Astrocyte (in vitro differentiated cells and primary cell): Measurements from ENCODE around the gene FXYD7. TPM values are rescaled to one million over a fixed set of nuclear protein-coding genes. Genes with fewer than 3 reads are reported as not detected.

ENCODE experiments used
- DNase-seq: peaks from one replicate; pipeline ENCODE4 v3.0.0-alpha.2; 2010; ENCODE audit warnings: low read depth
- FAIRE-seq: peaks from 2 replicates; lab custom pipeline; 2011; peaks lifted over from hg19 to GRCh38; lab: Jason Lieb, UNC
- H2AFZ ChIP-seq: 2 replicates; pipeline ENCODE4 v1.6.0; 2012; ENCODE audit warnings: low read depth, low read length, inconsistent platforms
- H3K27ac ChIP-seq: 2 replicates; pipeline ENCODE4 v1.5.1; 2011; ENCODE audit warnings: low read depth, low read length, inconsistent platforms
- H3K27me3 ChIP-seq: 2 replicates; pipeline ENCODE4 v1.6.0; 2011; ENCODE audit warnings: low read length, inconsistent platforms; ENCODE audit not compliant: insufficient read depth
- H3K36me3 ChIP-seq: 2 replicates; pipeline ENCODE4 v1.5.1; 2011; ENCODE audit warnings: low read length, inconsistent platforms; ENCODE audit not compliant: insufficient read depth
- H3K4me1 ChIP-seq: 2 replicates; pipeline ENCODE4 v1.5.1; 2011; ENCODE audit warnings: low read length, inconsistent platforms; ENCODE audit not compliant: insufficient read depth
- H3K4me2 ChIP-seq: 2 replicates; pipeline ENCODE4 v1.6.0; 2012; ENCODE audit warnings: low read length, inconsistent platforms
- H3K4me3 ChIP-seq: 2 replicates; pipeline ENCODE4 v1.5.1; 2011; ENCODE audit warnings: low read depth, mild to moderate bottlenecking, low read length, inconsistent platforms; ENCODE audit not compliant: insufficient read depth
- H3K79me2 ChIP-seq: 2 replicates; pipeline ENCODE4 v1.6.0; 2012; ENCODE audit warnings: mild to moderate bottlenecking, low read length, inconsistent platforms; ENCODE audit not compliant: insufficient read depth
- H3K9ac ChIP-seq: 2 replicates; pipeline ENCODE4 v1.6.0; 2012; ENCODE audit warnings: mild to moderate bottlenecking, low read length, inconsistent platforms
- H3K9me3 ChIP-seq: 2 replicates; pipeline ENCODE4 v1.5.1; 2012; ENCODE audit warnings: low read depth, mild to moderate bottlenecking, low read length, inconsistent platforms; ENCODE audit not compliant: insufficient read depth
- H4K20me1 ChIP-seq: 2 replicates; pipeline ENCODE4 v1.6.0; 2012; ENCODE audit warnings: low read length, inconsistent platforms; ENCODE audit not compliant: insufficient read depth
- H3K27ac Mint-ChIP-seq: one replicate; pipeline ENCODE4 v1.8.0; 2021; ENCODE audit warnings: mild to moderate bottlenecking, mixed read lengths; ENCODE audit not compliant: unreplicated experiment
- H3K27me3 Mint-ChIP-seq: one replicate; pipeline ENCODE4 v1.8.0; 2021; ENCODE audit warnings: low read depth, mixed read lengths; ENCODE audit not compliant: unreplicated experiment
- H3K36me3 Mint-ChIP-seq: one replicate; pipeline ENCODE4 v1.8.0; 2021; ENCODE audit warnings: low read depth, mixed read lengths; ENCODE audit not compliant: unreplicated experiment
- H3K4me1 Mint-ChIP-seq: one replicate; pipeline ENCODE4 v1.8.0; 2021; ENCODE audit warnings: low read depth, mixed read lengths; ENCODE audit not compliant: unreplicated experiment
- H3K4me3 Mint-ChIP-seq: one replicate; pipeline ENCODE4 v1.8.0; 2021; ENCODE audit warnings: mild to moderate bottlenecking, moderate library complexity, mixed read lengths; ENCODE audit not compliant: unreplicated experiment
- H3K9me3 Mint-ChIP-seq: one replicate; pipeline ENCODE4 v1.8.0; 2021; ENCODE audit warnings: mild to moderate bottlenecking, mixed read lengths; ENCODE audit not compliant: unreplicated experiment
- CTCF ChIP-seq: IDR thresholded peaks from 2 replicates; pipeline ENCODE4 v1.5.1; 2011; ENCODE audit warnings: low read depth, mild to moderate bottlenecking, inconsistent platforms, low read length, moderate library complexity; ENCODE audit not compliant: insufficient read depth
- EZH2 ChIP-seq: IDR thresholded peaks from 2 replicates; pipeline ENCODE4 v1.6.1; 2012; ENCODE audit warnings: mild to moderate bottlenecking, low read length, inconsistent platforms; ENCODE audit not compliant: insufficient read depth
- total RNA-seq: library from RNA; stranded (reverse); gene quantifications from 2 replicates; pipeline ENCODE4 v1.2.1, GENCODE V29; 2021

Gene FXYD7
- total RNA-seq, 1 donor from 2014 or later: not detected

- H3K27me3 Mint-ChIP-seq: no peaks in the 10 kb centered on the region
- no peak overlapping the region for H3K27ac ChIP-seq
- no peaks in the 10 kb centered on the region for H3K27me3 ChIP-seq
- peaks cover 18% of the 10 kb centered on the region for H3K9me3 ChIP-seq
- peaks cover 45% of the 10 kb centered on the region for H3K36me3 Mint-ChIP-seq
- H3K4me1 ChIP-seq: no peaks in the 10 kb centered on the region
- H3K27ac Mint-ChIP-seq: no peak overlapping the region
- H3K4me2 ChIP-seq: no peak overlapping the region
- peaks cover 54% of the 10 kb centered on the region for H3K36me3 ChIP-seq
- TF ChIP-seq EZH2 (no peak), CTCF (no peak)
- DNase-seq: no peak
- H3K9me3 Mint-ChIP-seq: peaks cover 24% of the 10 kb centered on the region
- H3K4me3 Mint-ChIP-seq: no peak overlapping the region
- H3K79me2 ChIP-seq: peaks cover 21% of the 10 kb centered on the region
- H3K9ac ChIP-seq: no peak overlapping the region
- no peak overlapping the region for H2AFZ ChIP-seq
- H3K4me1 Mint-ChIP-seq: peaks cover 1% of the 10 kb centered on the region
- H3K4me3 ChIP-seq: no peak overlapping the region
- no peak for FAIRE-seq
- peaks cover 26% of the 10 kb centered on the region for H4K20me1 ChIP-seq
Observed at GRCh38 chr19:35159606-35160005, 16.6 kb downstream of the FXYD7 start.

GRCh38 chr19:35160629-35161433 lies 17.8 kb downstream of the FXYD7 start:
- peaks cover 53% of the 10 kb centered on the region for H3K36me3 Mint-ChIP-seq

More at GRCh38 chr19:35160629-35161433, 17.8 kb downstream of the FXYD7 start:
- Mint-ChIP-seq H3K27me3 (no peaks in the 10 kb centered on the region), H3K9me3 (peaks cover 24% of the 10 kb centered on the region), H3K27ac (no peak overlapping the region), H3K4me3 (no peak overlapping the region), H3K4me1 (peaks cover 1% of the 10 kb centered on the region)
- H3K9ac ChIP-seq: no peak overlapping the region
- H3K4me2 ChIP-seq: no peak overlapping the region
- peaks cover 18% of the 10 kb centered on the region for H3K9me3 ChIP-seq
- H3K27me3 ChIP-seq: no peaks in the 10 kb centered on the region
- TF ChIP-seq EZH2 (no peak), CTCF (no peak)
- H2AFZ ChIP-seq: no peak overlapping the region
- H3K36me3 ChIP-seq: peaks cover 65% of the 10 kb centered on the region
- DNase-seq (no peak), FAIRE-seq (no peak)
- no peak overlapping the region for H3K4me3 ChIP-seq
- H3K27ac ChIP-seq: no peak overlapping the region
- H3K79me2 ChIP-seq: peaks cover 9% of the 10 kb centered on the region
- no peaks in the 10 kb centered on the region for H3K4me1 ChIP-seq
- H4K20me1 ChIP-seq: peaks cover 19% of the 10 kb centered on the region
